Measurements from ENCODE around the gene PTGDS. TPM values are rescaled to one million over a fixed set of nuclear protein-coding genes. Genes with fewer than 3 reads are reported as not detected.

The PTGDS gene
- total and polyA plus RNA-seq, 10 donors = 134 to 1,396 (median 412) TPM

DNA sequence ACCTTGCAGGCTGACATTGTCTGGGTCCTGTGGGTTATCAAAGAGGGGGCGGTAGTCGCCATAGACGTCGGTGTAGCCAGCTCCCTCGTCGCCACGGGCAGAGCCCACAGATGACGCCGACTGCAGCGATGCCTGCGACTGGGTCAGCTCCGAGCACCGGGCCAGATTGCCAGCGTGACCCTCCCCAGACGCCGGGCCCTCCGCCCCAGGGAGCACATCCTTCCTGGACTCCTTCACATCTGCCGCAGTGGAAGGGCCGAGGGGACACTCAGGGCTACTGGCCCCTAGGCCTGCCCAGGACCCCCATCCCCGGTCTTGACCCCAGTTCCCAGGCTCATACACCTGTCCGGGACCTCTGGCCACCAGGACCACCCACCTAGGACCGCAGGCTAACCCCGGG lies 36.9 kb downstream of the PTGDS start:
- WGBS, 5 donors = 89 to 95% (median 90%) methylated on average over 19 to 23 of the region's 23 CpGs; no CpG with 5 or more reads in 1 of the 5 donors
- Histone ChIP-seq H3K27me3 (replicated peaks in 1 of 7) (no peaks in the 10 kb centered on the region), H3K27ac (no peak overlapping the region), H3K9me3 (no peaks in the 10 kb centered on the region), H3K36me3 (peaks cover 0 to 98% (median 76%) of the 10 kb centered on the region in 6 donors), H3K4me3 (no peak overlapping the region), H3K4me1 (no peaks in the 10 kb centered on the region)
- no peak for DNase-seq
- intact Hi-C loops (cut with DNase I; ENCODE audit: low total_unique reads) = no loop called here
- TF ChIP-seq POLR2A (IDR thresholded peaks at IDR 0.05) (no peak), POLR2AphosphoS5 (IDR thresholded peaks at IDR 0.05) (no peak)
- TF ChIP-seq, protein P1, sequence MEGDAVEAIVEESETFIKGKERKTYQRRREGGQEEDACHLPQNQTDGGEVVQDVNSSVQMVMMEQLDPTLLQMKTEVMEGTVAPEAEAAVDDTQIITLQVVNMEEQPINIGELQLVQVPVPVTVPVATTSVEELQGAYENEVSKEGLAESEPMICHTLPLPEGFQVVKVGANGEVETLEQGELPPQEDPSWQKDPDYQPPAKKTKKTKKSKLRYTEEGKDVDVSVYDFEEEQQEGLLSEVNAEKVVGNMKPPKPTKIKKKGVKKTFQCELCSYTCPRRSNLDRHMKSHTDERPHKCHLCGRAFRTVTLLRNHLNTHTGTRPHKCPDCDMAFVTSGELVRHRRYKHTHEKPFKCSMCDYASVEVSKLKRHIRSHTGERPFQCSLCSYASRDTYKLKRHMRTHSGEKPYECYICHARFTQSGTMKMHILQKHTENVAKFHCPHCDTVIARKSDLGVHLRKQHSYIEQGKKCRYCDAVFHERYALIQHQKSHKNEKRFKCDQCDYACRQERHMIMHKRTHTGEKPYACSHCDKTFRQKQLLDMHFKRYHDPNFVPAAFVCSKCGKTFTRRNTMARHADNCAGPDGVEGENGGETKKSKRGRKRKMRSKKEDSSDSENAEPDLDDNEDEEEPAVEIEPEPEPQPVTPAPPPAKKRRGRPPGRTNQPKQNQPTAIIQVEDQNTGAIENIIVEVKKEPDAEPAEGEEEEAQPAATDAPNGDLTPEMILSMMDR (IDR thresholded peaks at IDR 0.05 in 8 of 11, conservative IDR thresholded peaks at IDR 0.05 in 3 of 11) = no peak

DNA sequence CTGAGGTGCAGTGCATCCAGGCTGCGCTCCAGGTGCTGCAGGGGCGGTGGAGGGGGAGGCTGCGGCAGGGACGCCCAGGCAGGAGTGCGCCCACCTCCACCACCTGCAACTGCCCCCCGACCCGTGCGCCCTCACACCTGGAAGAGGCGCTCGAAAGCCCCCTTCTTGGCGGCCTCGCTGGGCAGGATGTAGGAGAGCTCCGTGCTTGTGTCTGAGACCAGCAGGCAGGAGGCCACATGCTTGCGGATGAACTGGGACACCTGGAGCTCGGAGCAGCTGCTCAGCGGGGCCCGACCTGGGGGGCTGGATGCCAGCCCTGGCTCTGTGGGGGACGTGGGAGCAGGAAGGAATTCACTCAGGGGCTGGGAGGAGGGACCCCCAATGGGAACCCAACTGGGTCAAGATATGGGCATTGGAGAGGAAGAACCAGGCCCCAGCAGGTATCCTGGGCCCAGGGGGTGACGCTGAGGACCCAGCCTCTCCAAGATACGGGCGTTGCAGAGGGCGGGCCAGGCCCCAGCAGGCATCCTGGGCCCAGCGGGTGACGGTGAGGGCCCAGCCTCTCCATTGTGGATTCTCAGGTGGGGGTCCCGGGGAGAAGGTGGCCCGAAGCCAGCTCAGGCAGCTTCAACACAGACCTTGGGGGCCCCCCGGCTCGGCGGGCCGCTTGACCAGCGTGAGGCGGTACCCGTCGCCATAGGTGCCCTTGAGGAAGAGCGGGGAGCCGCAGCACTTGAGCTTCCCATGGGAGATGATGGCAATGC lies 37.7 kb downstream of the PTGDS start:
- H3K27ac ChIP-seq = no peak overlapping the region
- 95 to 97% (median 95%) methylated on average over 20 to 36 of the region's 36 CpGs for WGBS, 5 donors
- H3K4me1 ChIP-seq = no peaks in the 10 kb centered on the region
- no peaks in the 10 kb centered on the region for H3K27me3 ChIP-seq (replicated peaks in 1 of 7)
- intact Hi-C loops (cut with DNase I; ENCODE audit: low total_unique reads) = no loop called here
- H3K36me3 ChIP-seq = peaks cover 0 to 98% (median 69%) of the 10 kb centered on the region in 6 donors
- DNase-seq = no peak
- H3K4me3 ChIP-seq = no peak overlapping the region
- H3K9me3 ChIP-seq = no peaks in the 10 kb centered on the region
- TF ChIP-seq, protein P1 (IDR thresholded peaks at IDR 0.05 in 8 of 11, conservative IDR thresholded peaks at IDR 0.05 in 3 of 11) = no peak
- no peak for TF ChIP-seq POLR2A (IDR thresholded peaks at IDR 0.05)
- TF ChIP-seq POLR2AphosphoS5 (IDR thresholded peaks at IDR 0.05) = no peak

DNA sequence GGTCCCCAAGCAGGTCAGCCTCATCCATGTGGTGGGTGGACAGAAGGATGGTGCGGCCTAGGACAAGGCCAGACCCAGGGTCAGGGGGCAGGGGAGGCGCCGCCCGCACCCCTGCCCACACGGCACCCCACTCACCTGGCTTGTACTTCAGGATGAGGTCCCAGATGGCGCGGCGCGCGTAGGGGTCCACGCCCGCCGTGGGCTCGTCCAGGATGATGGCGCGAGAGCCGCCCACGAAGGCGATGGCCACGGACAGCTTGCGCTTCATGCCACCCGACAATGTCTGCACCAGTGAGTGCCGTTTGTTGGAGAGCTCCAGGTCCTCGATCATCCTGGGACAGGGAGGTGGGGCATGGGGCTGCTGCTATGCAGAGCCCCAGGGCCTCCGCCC lies 38.2 kb downstream of the PTGDS start:
- intact Hi-C loops (cut with DNase I; ENCODE audit: low total_unique reads) = no loop called here
- 95 to 98% (median 97%) methylated on average over 20 to 25 of the region's 25 CpGs for WGBS, 5 donors
- peaks cover 0 to 98% (median 69%) of the 10 kb centered on the region in 6 donors for H3K36me3 ChIP-seq

DNA sequence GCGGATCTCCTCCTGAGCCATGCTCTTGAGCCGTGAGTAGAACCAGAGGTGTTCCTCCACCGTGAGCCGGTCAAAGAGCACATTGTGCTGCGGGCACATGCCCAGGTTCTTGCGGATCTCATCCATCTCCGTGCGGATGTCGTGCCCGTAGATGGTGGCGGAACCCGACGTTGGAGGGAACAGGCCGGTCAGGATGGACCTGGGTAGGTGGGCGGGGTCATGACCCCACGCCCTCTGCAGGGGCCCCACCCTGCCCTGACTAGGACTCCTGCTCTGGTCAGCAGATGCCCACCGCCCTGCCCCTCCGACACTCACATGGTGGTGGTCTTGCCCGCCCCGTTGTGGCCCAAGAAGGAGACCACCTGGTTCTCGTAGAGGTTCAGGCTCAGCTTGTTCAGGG lies 38.7 kb downstream of the PTGDS start:
- Histone ChIP-seq H3K4me3 (no peak overlapping the region), H3K27ac (no peak overlapping the region), H3K36me3 (peaks cover 0 to 98% (median 70%) of the 10 kb centered on the region in 6 donors), H3K27me3 (replicated peaks in 1 of 7) (no peaks in the 10 kb centered on the region), H3K9me3 (no peaks in the 10 kb centered on the region), H3K4me1 (no peaks in the 10 kb centered on the region)
- DNase-seq = no peak
- WGBS, 5 donors = 93 to 98% (median 96%) methylated on average over 3 to 21 of the region's 21 CpGs
- intact Hi-C loops (cut with DNase I; ENCODE audit: low total_unique reads) = no loop called here
- TF ChIP-seq POLR2AphosphoS5 (IDR thresholded peaks at IDR 0.05) = no peak
- no peak for TF ChIP-seq POLR2A (IDR thresholded peaks at IDR 0.05)
- TF ChIP-seq, protein P1 (IDR thresholded peaks at IDR 0.05 in 8 of 11, conservative IDR thresholded peaks at IDR 0.05 in 3 of 11) = no peak

More for the DNA sequence above, 38.2 kb downstream of the PTGDS start:
- Histone ChIP-seq H3K4me1 (no peaks in the 10 kb centered on the region), H3K27ac (no peak overlapping the region), H3K9me3 (no peaks in the 10 kb centered on the region), H3K27me3 (replicated peaks in 1 of 7) (no peaks in the 10 kb centered on the region), H3K4me3 (no peak overlapping the region)
- TF ChIP-seq POLR2A (IDR thresholded peaks at IDR 0.05) = no peak
- no peak for TF ChIP-seq POLR2AphosphoS5 (IDR thresholded peaks at IDR 0.05)
- TF ChIP-seq, protein P1 (IDR thresholded peaks at IDR 0.05 in 8 of 11, conservative IDR thresholded peaks at IDR 0.05 in 3 of 11) = no peak
- DNase-seq = no peak
